ENCODE measurements around the gene CNPY3. TPM values are rescaled to one million over a fixed set of nuclear protein-coding genes. Genes with fewer than 3 reads are reported as not detected.

CNPY3 gene
- total RNA-seq, 6 donors from 2014 or later = 32.4 to 95.2 (median 50.3) TPM

GRCh38 chr6:42958125-42958524 is 28.8 kb downstream of the CNPY3 start:
- H3K4me3 ChIP-seq = no peak overlapping the region
- DNase-seq (no peak), ATAC-seq (ENCODE audit: low FRiP score in 2 of 2) (no peak)
- H3K27ac ChIP-seq = no peak overlapping the region
- peaks cover 0 to 8% (median 0%) of the 10 kb centered on the region in 4 donors for H3K27me3 ChIP-seq
- H3K4me1 ChIP-seq = peaks cover 7 to 19% (median 13%) of the 10 kb centered on the region in 4 donors
- TF ChIP-seq POLR2AphosphoS5 (IDR thresholded peaks at IDR 0.05) (no peak), EP300 (IDR thresholded peaks at IDR 0.05) (no peak), CTCF (IDR thresholded peaks at IDR 0.05) (no peak), POLR2A (IDR thresholded peaks at IDR 0.05) (no peak)
- H3K9me3 ChIP-seq = no peaks in the 10 kb centered on the region
- peaks cover 0 to 7% (median under 1%) of the 10 kb centered on the region in 4 donors for H3K36me3 ChIP-seq
- 89% methylated on average over 8 of the region's 8 CpGs for WGBS, 2 donors

GRCh38 chr6:42959917-42960242 is 30.6 kb downstream of the CNPY3 start:
- TF ChIP-seq EP300 (IDR thresholded peaks at IDR 0.05) (no peak), POLR2A (IDR thresholded peaks at IDR 0.05) (no peak), POLR2AphosphoS5 (IDR thresholded peaks at IDR 0.05) (no peak), CTCF (IDR thresholded peaks at IDR 0.05) (no peak)
- H3K9me3 ChIP-seq = no peaks in the 10 kb centered on the region
- H3K36me3 ChIP-seq = peaks cover 4 to 22% (median 11%) of the 10 kb centered on the region in 4 donors
- ATAC-seq (ENCODE audit: low FRiP score in 2 of 2) (peak in 1 of 2 donors; percentile 15), DNase-seq (no peak)
- H3K4me3 ChIP-seq = peak overlapping the region in 3 of 4 donors; percentile 45 to 61 (median 54)
- H3K4me1 ChIP-seq = peaks cover 7 to 19% (median 13%) of the 10 kb centered on the region in 4 donors
- peak overlapping the region in 2 of 4 donors; percentile 71 to 74 for H3K27ac ChIP-seq
- WGBS, 2 donors = 18 to 38% methylated on average over 13 of the region's 13 CpGs
- peaks cover 0 to 8% (median 0%) of the 10 kb centered on the region in 4 donors for H3K27me3 ChIP-seq

GRCh38 chr6:42960243-42961019 is 31.2 kb downstream of the CNPY3 start, which contains the start of gene GNMT:
TSS of gene GNMT (plus strand) at chr6:42960754. CDS start at chr6:42960768, 14 bp downstream.
- no peaks in the 10 kb centered on the region for H3K9me3 ChIP-seq
- peaks cover 7 to 19% (median 13%) of the 10 kb centered on the region in 4 donors for H3K4me1 ChIP-seq
- DNase-seq (peak; percentile 90 to 95), ATAC-seq (ENCODE audit: low FRiP score in 2 of 2) (peak; percentile 82 to 93)
- 7 to 15% methylated on average over 13 to 46 of the region's 62 CpGs for WGBS, 2 donors
- peaks cover 0 to 8% (median 0%) of the 10 kb centered on the region in 4 donors for H3K27me3 ChIP-seq
- H3K36me3 ChIP-seq = peaks cover 5 to 28% (median 15%) of the 10 kb centered on the region in 4 donors
- TF ChIP-seq CTCF (IDR thresholded peaks at IDR 0.05) (no peak), POLR2AphosphoS5 (IDR thresholded peaks at IDR 0.05) (peak in 1 of 2 donors; percentile 76), EP300 (IDR thresholded peaks at IDR 0.05) (peak in 1 of 4 donors; percentile 30), POLR2A (IDR thresholded peaks at IDR 0.05) (peak in 3 of 4 donors; percentile 36 to 69 (median 40))
- peak within 1 kb of the TSS; percentile 34 to 61 (median 50) for H3K4me3 ChIP-seq
- H3K27ac ChIP-seq = peak within 1 kb of the TSS in 2 of 4 donors; percentile 71 to 74

- DNase-seq = no peak
These were observed 31.8 kb downstream of the CNPY3 start for GRCh38 chr6:42961020-42961470.

More at GRCh38 chr6:42961020-42961470, 31.8 kb downstream of the CNPY3 start:
- H3K27ac ChIP-seq = peak overlapping the region in 2 of 4 donors; percentile 71 to 74
- H3K4me1 ChIP-seq = peaks cover 7 to 19% (median 13%) of the 10 kb centered on the region in 4 donors
- peaks cover 0 to 8% (median 0%) of the 10 kb centered on the region in 4 donors for H3K27me3 ChIP-seq
- WGBS, 2 donors = 29 to 47% methylated on average over 12 to 15 of the region's 15 CpGs
- H3K4me3 ChIP-seq = peak overlapping the region; percentile 34 to 61 (median 50)
- H3K36me3 ChIP-seq = peaks cover 5 to 34% (median 16%) of the 10 kb centered on the region in 4 donors
- no peak for ATAC-seq (ENCODE audit: low FRiP score in 2 of 2)
- no peaks in the 10 kb centered on the region for H3K9me3 ChIP-seq
- no peak for TF ChIP-seq CTCF (IDR thresholded peaks at IDR 0.05)
- no peak for TF ChIP-seq EP300 (IDR thresholded peaks at IDR 0.05)
- no peak for TF ChIP-seq POLR2AphosphoS5 (IDR thresholded peaks at IDR 0.05)
- TF ChIP-seq POLR2A (IDR thresholded peaks at IDR 0.05) = no peak

Measured in upper lobe of left lung (tissue), 6 donors.